Measurements from ENCODE around the gene IFRD2.

DNA sequence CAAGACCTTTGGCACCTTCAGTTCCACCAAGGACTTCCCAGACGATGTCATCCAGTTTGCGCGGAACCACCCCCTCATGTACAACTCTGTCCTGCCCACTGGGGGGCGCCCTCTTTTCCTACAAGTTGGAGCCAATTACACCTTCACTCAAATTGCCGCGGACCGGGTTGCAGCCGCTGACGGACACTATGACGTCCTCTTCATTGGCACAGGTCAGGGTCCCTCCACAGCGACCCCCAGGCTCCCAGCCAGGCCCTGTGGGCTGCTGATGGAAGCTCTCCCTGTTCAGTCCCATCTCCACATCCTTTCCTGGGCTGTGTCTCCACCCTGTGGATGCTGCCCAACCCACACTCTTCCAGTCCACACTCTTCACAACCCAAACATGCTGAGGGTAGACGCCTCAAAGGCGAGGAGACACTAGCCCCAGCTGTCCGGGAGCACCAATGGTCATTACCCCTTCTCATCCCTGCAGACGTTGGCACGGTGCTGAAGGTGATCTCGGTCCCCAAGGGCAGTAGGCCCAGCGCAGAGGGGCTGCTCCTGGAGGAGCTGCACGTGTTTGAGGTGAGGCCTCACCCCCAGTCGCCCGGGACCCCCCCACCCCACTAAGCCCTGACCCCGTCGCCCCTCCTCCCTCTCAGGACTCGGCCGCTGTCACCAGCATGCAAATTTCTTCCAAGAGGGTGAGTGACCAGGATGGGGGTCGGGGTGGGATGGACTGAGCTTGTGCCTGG, 17.7 kb downstream of the IFRD2 start:
- TF ChIP-seq, protein P1, sequence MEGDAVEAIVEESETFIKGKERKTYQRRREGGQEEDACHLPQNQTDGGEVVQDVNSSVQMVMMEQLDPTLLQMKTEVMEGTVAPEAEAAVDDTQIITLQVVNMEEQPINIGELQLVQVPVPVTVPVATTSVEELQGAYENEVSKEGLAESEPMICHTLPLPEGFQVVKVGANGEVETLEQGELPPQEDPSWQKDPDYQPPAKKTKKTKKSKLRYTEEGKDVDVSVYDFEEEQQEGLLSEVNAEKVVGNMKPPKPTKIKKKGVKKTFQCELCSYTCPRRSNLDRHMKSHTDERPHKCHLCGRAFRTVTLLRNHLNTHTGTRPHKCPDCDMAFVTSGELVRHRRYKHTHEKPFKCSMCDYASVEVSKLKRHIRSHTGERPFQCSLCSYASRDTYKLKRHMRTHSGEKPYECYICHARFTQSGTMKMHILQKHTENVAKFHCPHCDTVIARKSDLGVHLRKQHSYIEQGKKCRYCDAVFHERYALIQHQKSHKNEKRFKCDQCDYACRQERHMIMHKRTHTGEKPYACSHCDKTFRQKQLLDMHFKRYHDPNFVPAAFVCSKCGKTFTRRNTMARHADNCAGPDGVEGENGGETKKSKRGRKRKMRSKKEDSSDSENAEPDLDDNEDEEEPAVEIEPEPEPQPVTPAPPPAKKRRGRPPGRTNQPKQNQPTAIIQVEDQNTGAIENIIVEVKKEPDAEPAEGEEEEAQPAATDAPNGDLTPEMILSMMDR (IDR thresholded peaks at IDR 0.05), result peak; percentile 28 to 69 (median 56)
- TF ChIP-seq POLR2A (IDR thresholded peaks at IDR 0.05), result no peak
